Mucosa of rectum (tissue), 2 donors: ENCODE results near the gene ADAMTSL2.
A peak's percentile ranks its signal among the peaks of the same experiment; 100 is the strongest.

Experiments
- H3K27ac ChIP-seq, 2 donors: one replicate each; pipeline ENCODE4 v1.7.0; 2013; ENCODE audit warnings: inconsistent platforms in 2 of 2, low read depth in 2 of 2, low read length in 2 of 2
- H3K27me3 ChIP-seq, 2 donors: one replicate each; pipeline ENCODE4 v1.7.0; 2013; ENCODE audit warnings: low read length in 2 of 2; ENCODE audit not compliant: control insufficient read depth in 2 of 2, insufficient read depth in 2 of 2
- H3K36me3 ChIP-seq, 2 donors: one replicate each; pipeline ENCODE4 v1.7.0; 2013; ENCODE audit warnings: low read length in 2 of 2; ENCODE audit not compliant: control insufficient read depth in 2 of 2, insufficient read depth in 2 of 2
- H3K4me1 ChIP-seq, 2 donors: one replicate each; pipeline ENCODE4 v1.7.0; 2013; ENCODE audit warnings: low read length in 2 of 2, mild to moderate bottlenecking in 1 of 2; ENCODE audit not compliant: control insufficient read depth in 2 of 2, insufficient read depth in 2 of 2
- H3K4me3 ChIP-seq, 2 donors: one replicate each; pipeline ENCODE4 v1.7.0; 2013; ENCODE audit warnings: low read length in 2 of 2
- H3K9ac ChIP-seq, 2 donors: one replicate each; pipeline ENCODE4 v1.7.0; 2013; ENCODE audit warnings: low read length in 2 of 2, low read depth in 1 of 2, mild to moderate bottlenecking in 1 of 2
- H3K9me3 ChIP-seq, 2 donors: one replicate each; pipeline ENCODE4 v1.7.0; 2013; ENCODE audit warnings: low read length in 2 of 2; ENCODE audit not compliant: control insufficient read depth in 2 of 2
- donor health status: healthy.
- donor health status: Normal muscosa, but diverticular disease.

Gene ADAMTSL2

DNA sequence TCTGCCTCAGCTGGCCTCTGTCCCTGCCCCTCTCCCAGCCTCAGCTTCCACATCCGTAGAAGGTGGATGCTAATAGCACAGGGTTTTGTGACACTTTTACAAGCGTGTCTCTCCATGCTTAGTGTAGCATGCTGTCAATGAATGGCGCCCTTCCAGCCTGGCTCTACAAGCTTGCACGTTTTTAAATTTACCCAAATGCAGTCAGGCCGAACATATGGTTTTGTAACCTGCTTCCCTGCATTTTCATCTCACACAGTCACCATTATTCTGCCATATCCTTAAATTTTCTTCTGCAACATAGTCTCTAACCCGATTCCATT, 45.9 kb downstream of the ADAMTSL2 start:
- Histone ChIP-seq H3K36me3 (no peaks in the 10 kb centered on the region), H3K4me3 (no peak overlapping the region), H3K9ac (no peak overlapping the region), H3K27ac (no peak overlapping the region), H3K4me1 (peaks cover 13 to 19% of the 10 kb centered on the region in 2 donors), H3K9me3 (no peaks in the 10 kb centered on the region), H3K27me3 (no peaks in the 10 kb centered on the region)

DNA sequence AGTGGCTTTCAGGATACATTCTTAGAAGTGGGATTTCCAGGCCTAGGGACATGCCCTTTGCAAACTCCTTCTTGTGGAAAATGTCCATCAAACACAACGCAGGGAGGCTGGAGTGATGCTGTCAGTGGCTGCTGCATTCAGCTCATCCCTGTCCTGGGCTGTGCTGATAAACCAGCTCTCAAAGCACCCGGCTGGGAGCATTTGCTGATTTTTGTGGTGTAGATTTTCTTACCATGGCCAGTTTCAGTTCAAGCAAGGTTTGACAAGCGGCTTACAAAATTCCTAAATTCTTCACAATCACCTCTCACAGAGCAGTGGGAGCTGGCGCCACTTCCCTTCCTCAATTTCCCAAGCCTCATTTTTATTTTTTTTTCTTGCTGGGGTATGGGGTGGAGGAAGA, 46.5 kb downstream of the ADAMTSL2 start:
- H3K4me1 ChIP-seq: peaks cover 15 to 22% of the 10 kb centered on the region in 2 donors
- no peak overlapping the region for H3K9ac ChIP-seq
- H3K9me3 ChIP-seq: no peaks in the 10 kb centered on the region
- no peak overlapping the region for H3K4me3 ChIP-seq
- H3K36me3 ChIP-seq: no peaks in the 10 kb centered on the region
- H3K27ac ChIP-seq: no peak overlapping the region
- H3K27me3 ChIP-seq: peaks cover 2 to 4% of the 10 kb centered on the region in 2 donors

DNA sequence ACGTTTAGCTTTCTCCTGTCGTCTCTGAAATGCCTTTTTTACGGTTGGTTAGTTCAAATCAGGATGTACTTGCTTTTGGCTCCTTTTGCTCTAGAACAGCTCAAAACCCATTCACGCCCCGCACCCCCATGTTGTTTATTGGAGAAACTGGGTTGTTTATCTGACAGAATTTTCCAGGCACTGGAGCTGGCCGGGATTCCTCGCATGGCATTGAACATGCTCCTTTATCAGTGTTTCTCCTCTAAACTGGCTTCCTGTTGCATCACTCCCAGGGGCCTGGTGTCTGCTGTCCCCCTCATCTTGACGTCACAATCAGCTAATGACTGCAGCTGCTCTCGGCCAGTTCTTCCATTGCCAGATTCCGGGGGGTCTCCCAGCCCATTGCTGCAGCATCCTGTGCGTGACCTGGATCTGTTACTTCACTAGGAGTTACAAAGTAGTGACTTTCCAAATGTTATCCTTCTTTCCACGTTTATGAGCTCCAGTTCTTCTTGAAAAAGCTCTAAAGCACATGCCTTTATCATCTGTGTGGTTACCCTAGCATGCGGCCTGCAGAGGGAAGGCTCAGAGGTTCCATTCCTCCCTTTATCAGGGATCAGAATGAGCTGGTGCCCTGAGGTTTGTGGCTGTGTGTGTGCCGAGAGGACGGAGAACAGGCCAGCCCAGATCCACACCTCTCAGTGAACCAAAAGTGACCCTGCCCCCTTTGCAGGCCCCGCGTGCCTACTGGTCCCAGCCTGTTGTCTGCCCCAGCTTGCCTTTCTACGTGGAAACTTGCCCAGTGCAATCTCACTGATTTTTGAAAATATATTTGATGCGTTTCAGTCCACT, 47.2 kb downstream of the ADAMTSL2 start:
- Histone ChIP-seq H3K9ac (no peak overlapping the region), H3K27me3 (peaks cover 4 to 5% of the 10 kb centered on the region in 2 donors), H3K36me3 (no peaks in the 10 kb centered on the region), H3K4me3 (no peak overlapping the region), H3K9me3 (no peaks in the 10 kb centered on the region), H3K4me1 (peaks cover 15 to 22% of the 10 kb centered on the region in 2 donors), H3K27ac (peak overlapping the region in 1 of 2 donors; percentile 43)

DNA sequence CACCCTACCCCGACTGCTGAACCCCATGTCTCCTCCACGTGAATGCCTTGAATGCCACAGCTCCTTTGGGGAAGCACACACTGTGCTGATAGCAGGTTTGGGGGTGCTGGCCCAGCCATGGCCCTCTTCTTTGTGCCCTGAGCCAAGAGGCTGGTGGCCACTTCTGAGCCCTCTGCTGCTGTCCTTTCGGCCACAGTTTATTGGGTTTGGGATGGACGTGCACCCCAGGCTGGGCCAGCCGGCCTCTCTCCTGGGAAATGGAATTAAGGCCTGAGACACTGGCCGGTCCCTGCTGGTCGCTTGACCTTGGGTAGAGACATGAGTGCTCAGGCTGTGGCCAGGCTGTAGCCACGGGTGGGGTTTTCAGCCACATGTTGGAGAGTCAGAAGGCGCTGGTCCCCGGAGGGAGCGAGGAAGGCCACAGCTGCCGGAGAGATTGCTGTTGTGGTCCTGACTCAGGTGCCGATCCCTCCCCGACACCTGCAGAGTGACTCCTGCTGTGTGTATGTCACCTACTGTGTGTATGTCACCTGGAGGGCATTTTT, 48.1 kb downstream of the ADAMTSL2 start:
- no peak overlapping the region for H3K9ac ChIP-seq
- peaks cover 15 to 22% of the 10 kb centered on the region in 2 donors for H3K4me1 ChIP-seq
- no peak overlapping the region for H3K27ac ChIP-seq
- H3K27me3 ChIP-seq: peaks cover 4 to 5% of the 10 kb centered on the region in 2 donors
- no peaks in the 10 kb centered on the region for H3K9me3 ChIP-seq
- H3K36me3 ChIP-seq: no peaks in the 10 kb centered on the region
- no peak overlapping the region for H3K4me3 ChIP-seq

DNA sequence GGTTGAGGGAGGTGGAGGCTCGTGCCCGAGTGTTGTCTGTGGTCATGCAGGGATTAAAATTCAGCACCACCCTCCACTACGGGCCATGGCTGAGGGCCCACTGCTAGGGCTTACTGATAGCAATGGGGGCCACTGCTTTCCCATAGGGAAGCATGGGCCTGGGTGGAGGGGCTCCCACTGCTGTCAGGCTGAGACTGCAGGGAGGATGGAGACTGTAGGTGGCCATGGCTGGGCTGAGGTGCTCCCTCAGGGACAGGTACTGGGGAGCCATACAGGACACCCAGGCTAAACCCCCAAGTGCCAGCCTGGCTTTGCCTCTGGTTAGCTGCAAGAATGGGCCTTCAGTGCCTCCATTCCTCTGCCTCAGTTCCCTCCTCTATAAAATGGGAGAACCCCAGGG, 48.6 kb downstream of the ADAMTSL2 start:
- H3K9me3 ChIP-seq: no peaks in the 10 kb centered on the region
- H3K27ac ChIP-seq: no peak overlapping the region
- no peaks in the 10 kb centered on the region for H3K36me3 ChIP-seq
- H3K4me1 ChIP-seq: peaks cover 15 to 22% of the 10 kb centered on the region in 2 donors
- H3K4me3 ChIP-seq: no peak overlapping the region
- H3K9ac ChIP-seq: no peak overlapping the region
- H3K27me3 ChIP-seq: peaks cover 4 to 5% of the 10 kb centered on the region in 2 donors

DNA sequence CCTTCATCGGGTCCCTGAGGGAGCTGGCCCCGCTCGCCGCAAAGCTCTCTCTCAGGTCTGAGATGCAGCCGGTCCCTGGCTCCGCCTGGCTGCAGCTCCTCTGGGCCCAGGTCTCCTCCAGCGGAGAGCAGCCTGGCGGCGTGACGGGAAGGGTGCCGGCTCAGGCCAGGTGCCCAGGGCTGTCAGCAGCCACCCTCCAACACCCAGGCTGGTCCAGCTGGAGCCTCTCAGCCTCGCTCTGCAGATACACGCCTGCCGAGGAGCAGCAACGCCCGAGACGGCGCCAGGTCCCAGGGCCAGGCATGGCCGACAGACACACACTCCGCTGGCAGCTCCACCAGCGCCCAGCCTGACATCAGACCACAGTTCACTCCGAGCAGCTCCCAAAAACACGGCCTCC, 49.1 kb downstream of the ADAMTSL2 start:
- H3K9ac ChIP-seq: no peak overlapping the region
- no peaks in the 10 kb centered on the region for H3K9me3 ChIP-seq
- no peaks in the 10 kb centered on the region for H3K36me3 ChIP-seq
- no peak overlapping the region for H3K4me3 ChIP-seq
- peaks cover 4 to 5% of the 10 kb centered on the region in 2 donors for H3K27me3 ChIP-seq
- H3K27ac ChIP-seq: no peak overlapping the region
- H3K4me1 ChIP-seq: peaks cover 15 to 22% of the 10 kb centered on the region in 2 donors

DNA sequence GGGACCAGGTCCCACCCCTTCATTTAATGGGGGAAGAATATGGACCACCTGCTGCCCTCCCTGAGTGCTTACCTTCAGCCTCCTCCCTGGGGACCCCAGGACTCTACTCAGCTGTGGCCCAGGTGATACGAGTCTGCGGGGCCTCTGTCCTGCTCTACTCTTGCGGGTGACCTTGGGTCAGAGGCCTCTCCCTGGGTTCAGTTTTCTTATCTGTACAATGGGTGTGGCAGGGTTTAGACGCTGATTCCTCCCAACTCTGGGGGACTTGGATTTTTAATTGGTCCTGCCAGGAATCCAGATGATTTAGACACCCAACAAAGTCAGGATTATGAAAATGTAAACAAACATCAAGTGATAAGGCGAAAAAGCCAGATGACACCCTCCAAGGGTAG, 49.7 kb downstream of the ADAMTSL2 start:
- Histone ChIP-seq H3K9me3 (no peaks in the 10 kb centered on the region), H3K27ac (no peak overlapping the region), H3K4me3 (peak overlapping the region in 1 of 2 donors; percentile 13), H3K27me3 (peaks cover 4 to 5% of the 10 kb centered on the region in 2 donors), H3K36me3 (no peaks in the 10 kb centered on the region), H3K9ac (no peak overlapping the region), H3K4me1 (peaks cover 15 to 22% of the 10 kb centered on the region in 2 donors)

DNA sequence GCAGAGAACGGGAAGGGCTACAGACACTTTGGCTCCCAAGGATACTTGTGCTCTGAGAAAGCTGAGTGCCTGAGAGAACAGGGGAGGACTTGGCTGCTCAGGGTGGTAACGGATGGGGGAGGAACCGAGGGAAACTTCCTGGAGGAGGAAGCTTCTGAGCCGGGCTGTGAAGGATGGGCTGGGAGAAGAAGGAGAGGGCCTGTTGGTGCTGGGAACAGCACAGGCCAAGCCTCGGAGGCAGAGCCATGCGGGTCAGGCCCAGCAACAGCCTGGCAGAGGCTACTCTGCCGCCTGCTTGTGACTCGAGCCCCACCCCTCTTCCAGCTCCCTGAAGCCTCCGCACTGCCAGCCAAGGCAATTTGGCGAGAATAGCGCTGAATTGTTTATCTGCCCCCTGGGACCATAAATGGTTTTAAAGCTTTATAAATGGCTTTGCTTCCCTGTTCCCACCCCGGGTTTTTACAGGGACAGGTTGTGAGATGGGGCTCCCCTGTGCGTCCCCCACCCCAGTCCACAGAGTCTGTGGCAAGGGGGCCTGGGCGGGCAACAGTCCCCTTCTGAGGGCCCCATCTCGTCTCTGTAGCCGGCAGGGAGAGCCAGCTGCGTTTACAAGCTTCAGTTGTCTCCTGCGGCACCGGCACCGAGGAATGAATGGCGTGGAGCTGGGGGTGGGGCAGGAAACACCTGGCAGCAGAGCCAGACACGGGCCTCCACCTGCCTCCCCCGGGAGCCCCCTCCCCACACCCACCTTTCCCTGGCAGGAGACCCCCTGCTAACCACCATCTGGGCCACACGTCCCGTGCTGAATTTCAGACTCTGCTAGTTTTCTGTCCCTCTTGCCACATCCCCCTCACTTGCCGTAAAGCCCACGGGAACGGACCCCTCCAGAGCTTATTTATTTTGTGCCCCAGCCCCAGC, 50.3 kb downstream of the ADAMTSL2 start:
- H3K4me3 ChIP-seq: peak overlapping the region in 1 of 2 donors; percentile 13
- H3K36me3 ChIP-seq: no peaks in the 10 kb centered on the region
- peaks cover 0 to 2% of the 10 kb centered on the region in 2 donors for H3K9me3 ChIP-seq
- peaks cover 15 to 22% of the 10 kb centered on the region in 2 donors for H3K4me1 ChIP-seq
- peaks cover 4 to 5% of the 10 kb centered on the region in 2 donors for H3K27me3 ChIP-seq
- no peak overlapping the region for H3K9ac ChIP-seq
- no peak overlapping the region for H3K27ac ChIP-seq

DNA sequence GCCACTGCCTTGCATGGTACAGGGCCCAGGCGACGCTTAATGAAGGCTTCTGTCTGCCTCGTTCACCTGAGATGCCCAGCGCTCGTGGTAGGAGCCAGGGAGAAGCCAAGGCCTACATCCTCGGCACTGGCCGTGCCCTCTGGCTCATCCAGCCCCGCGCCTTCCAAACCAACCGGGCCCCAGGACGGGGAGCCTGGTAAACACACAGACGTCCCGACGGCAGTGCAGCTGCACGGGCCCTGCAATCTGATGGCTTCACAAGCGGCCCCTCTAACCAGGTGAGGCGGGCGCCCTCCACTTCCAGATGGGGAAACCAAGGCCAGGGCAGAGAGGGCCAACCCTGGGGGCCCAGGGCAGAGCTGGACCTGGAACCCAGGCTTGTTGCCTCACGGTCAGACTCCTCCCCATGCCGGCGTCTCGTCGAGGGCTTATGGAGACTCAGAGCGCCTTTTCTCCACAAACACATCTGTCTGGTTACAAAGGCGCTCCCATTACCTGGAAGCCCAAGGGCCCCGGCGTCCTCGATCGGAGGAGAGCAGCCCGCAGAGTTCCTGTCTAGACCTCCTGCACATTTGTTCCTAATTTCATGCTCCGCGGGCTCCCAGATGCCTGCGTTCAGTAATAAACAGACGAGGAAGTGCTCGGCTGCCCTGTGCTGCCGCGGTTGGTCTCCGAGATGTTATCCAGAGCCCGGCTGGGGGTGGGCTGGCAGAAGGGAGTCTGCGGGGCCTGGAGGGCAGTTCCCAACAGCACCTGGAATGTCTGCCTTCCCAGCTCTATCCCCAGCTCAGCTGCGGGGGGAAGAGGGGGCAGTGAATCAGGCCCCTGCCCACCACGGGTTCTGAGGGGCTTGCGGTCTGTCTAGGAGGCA, 51.2 kb downstream of the ADAMTSL2 start:
- no peak overlapping the region for H3K9ac ChIP-seq
- H3K4me3 ChIP-seq: no peak overlapping the region
- H3K4me1 ChIP-seq: peaks cover 15 to 22% of the 10 kb centered on the region in 2 donors
- peaks cover 0 to 2% of the 10 kb centered on the region in 2 donors for H3K9me3 ChIP-seq
- no peaks in the 10 kb centered on the region for H3K36me3 ChIP-seq
- no peak overlapping the region for H3K27ac ChIP-seq
- peaks cover 4 to 5% of the 10 kb centered on the region in 2 donors for H3K27me3 ChIP-seq
